ENCODE measurements around the gene CCDC85B. TPM values are rescaled to one million over a fixed set of nuclear protein-coding genes. Genes with fewer than 3 reads are reported as not detected.
A peak's percentile ranks its signal among the peaks of the same experiment; 100 is the strongest.

CCDC85B gene
- total RNA-seq, 1 experiment from 2014 or later: 55.3 TPM

- H3K36me3 Mint-ChIP-seq: peaks cover 20% of the 10 kb centered on the region
- H3K27me3 Mint-ChIP-seq (ENCODE audit: low read depth): no peaks in the 10 kb centered on the region
- ChIA-PET POLR2A (interaction anchor here (1.1 kb wide), 1 partner anchor 10 kb away, joined by 3 read pairs; no protein-coding TSS in a partner anchor), CTCF (interaction anchor here (4.2 to 16.6 kb wide), 3 partner anchors 8 to 27 kb away, joined by 70 to 539 read pairs (median 89); partner anchors contain the start of genes CCDC85B, EFEMP2 and FIBP)
- no peak overlapping the region for H3K27ac Mint-ChIP-seq
- DNase-seq (ENCODE audit: low spot score) (no peak), ATAC-seq (no peak)
- peaks cover 14% of the 10 kb centered on the region for H3K4me1 Mint-ChIP-seq
- no peaks in the 10 kb centered on the region for H3K9me3 Mint-ChIP-seq
- TF ChIP-seq SP1 (CRISPR knock-in tag; conservative IDR thresholded peaks at IDR 0.05) (no peak), HMGXB4 (CRISPR knock-in tag; IDR thresholded peaks at IDR 0.05) (no peak), IRF1 (CRISPR knock-in tag; IDR thresholded peaks at IDR 0.05) (no peak), NR1H2 (CRISPR knock-in tag; IDR thresholded peaks at IDR 0.05) (no peak), HMGA2 (CRISPR knock-in tag; IDR thresholded peaks at IDR 0.05) (no peak), GRHL2 (CRISPR knock-in tag; IDR thresholded peaks at IDR 0.05; ENCODE audit: insufficient replicate concordance, severe bottlenecking) (no peak), EMX1 (CRISPR knock-in tag; IDR thresholded peaks at IDR 0.05) (no peak), MLX (CRISPR knock-in tag; IDR thresholded peaks at IDR 0.05) (no peak), ARID4B (CRISPR knock-in tag; IDR thresholded peaks at IDR 0.05; ENCODE audit: borderline replicate concordance) (no peak), ATF1 (CRISPR knock-in tag; IDR thresholded peaks at IDR 0.05) (no peak)
- TF ChIP-seq, protein P1, sequence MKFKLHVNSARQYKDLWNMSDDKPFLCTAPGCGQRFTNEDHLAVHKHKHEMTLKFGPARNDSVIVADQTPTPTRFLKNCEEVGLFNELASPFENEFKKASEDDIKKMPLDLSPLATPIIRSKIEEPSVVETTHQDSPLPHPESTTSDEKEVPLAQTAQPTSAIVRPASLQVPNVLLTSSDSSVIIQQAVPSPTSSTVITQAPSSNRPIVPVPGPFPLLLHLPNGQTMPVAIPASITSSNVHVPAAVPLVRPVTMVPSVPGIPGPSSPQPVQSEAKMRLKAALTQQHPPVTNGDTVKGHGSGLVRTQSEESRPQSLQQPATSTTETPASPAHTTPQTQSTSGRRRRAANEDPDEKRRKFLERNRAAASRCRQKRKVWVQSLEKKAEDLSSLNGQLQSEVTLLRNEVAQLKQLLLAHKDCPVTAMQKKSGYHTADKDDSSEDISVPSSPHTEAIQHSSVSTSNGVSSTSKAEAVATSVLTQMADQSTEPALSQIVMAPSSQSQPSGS (CRISPR knock-in tag; IDR thresholded peaks at IDR 0.05; ENCODE audit: borderline replicate concordance, low read depth): no peak
- TF ChIP-seq, protein P2, sequence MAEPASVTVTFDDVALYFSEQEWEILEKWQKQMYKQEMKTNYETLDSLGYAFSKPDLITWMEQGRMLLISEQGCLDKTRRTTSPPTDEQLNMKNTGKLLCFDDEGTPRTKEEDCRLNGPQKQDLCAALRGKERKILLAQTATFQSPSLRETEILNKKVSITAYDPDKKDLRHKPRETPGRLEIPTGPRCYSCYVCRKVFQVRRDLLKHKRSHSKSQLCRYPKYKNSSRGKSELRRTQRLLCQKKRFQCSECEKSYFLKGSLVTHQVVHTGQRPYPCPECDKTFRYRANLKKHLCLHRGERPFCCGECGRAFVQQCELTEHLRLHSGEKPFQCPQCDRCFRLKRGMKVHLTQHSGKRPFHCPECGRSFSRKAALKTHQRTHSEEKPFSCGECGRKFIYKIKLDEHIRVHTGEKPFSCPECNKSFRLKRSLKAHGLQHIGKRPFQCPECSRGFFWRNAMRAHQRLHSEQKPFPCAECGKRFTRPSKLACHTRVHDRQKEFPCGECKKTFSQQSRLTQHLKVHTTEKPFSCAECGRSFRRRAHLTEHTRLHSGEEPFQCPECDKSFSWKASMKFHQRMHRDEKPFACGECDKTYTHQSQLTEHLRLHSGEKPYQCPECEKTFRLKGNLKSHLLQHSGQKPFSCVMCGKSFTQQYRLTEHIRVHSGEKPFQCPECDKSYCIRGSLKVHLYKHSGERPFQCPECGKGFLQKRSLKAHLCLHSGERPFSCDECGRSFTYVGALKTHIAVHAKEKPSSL (CRISPR knock-in tag; conservative IDR thresholded peaks at IDR 0.05): no peak
- TF ChIP-seq, protein P3, sequence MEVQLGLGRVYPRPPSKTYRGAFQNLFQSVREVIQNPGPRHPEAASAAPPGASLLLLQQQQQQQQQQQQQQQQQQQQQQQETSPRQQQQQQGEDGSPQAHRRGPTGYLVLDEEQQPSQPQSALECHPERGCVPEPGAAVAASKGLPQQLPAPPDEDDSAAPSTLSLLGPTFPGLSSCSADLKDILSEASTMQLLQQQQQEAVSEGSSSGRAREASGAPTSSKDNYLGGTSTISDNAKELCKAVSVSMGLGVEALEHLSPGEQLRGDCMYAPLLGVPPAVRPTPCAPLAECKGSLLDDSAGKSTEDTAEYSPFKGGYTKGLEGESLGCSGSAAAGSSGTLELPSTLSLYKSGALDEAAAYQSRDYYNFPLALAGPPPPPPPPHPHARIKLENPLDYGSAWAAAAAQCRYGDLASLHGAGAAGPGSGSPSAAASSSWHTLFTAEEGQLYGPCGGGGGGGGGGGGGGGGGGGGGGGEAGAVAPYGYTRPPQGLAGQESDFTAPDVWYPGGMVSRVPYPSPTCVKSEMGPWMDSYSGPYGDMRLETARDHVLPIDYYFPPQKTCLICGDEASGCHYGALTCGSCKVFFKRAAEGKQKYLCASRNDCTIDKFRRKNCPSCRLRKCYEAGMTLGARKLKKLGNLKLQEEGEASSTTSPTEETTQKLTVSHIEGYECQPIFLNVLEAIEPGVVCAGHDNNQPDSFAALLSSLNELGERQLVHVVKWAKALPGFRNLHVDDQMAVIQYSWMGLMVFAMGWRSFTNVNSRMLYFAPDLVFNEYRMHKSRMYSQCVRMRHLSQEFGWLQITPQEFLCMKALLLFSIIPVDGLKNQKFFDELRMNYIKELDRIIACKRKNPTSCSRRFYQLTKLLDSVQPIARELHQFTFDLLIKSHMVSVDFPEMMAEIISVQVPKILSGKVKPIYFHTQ (CRISPR knock-in tag; IDR thresholded peaks at IDR 0.05): no peak
- peak overlapping the region; percentile 90; the same call in 1 of the 2 replicates for H3K4me3 Mint-ChIP-seq
Measured at GRCh38 chr11:65862191-65862735, 28.2 kb upstream of the CCDC85B start.
